Measurements from ENCODE around the gene FAM53B. TPM values are rescaled to one million over a fixed set of nuclear protein-coding genes. Genes with fewer than 3 reads are reported as not detected.

FAM53B gene
- total RNA-seq, 3 donors from 2014 or later = 12.9 to 19.2 (median 18.2) TPM

- H3K4me3 Mint-ChIP-seq = no peak overlapping the region
- H3K4me1 Mint-ChIP-seq (ENCODE audit: low read depth) = peaks cover 97% of the 10 kb centered on the region
- DNase-seq (no peak), ATAC-seq (no peak)
- peaks cover 10% of the 10 kb centered on the region for H3K36me3 Mint-ChIP-seq (ENCODE audit: insufficient read depth)
- no peaks in the 10 kb centered on the region for H3K27me3 Mint-ChIP-seq (ENCODE audit: low read depth)
- H3K9me3 Mint-ChIP-seq = no peaks in the 10 kb centered on the region
Measured at GRCh38 chr10:124725791-124726190, 18.4 kb downstream of the FAM53B start.

GRCh38 chr10:124725171-124725631 lies 19.0 kb downstream of the FAM53B start:
- H3K27me3 Mint-ChIP-seq (ENCODE audit: low read depth) = no peaks in the 10 kb centered on the region
- H3K4me3 Mint-ChIP-seq = no peak overlapping the region
- H3K9me3 Mint-ChIP-seq = no peaks in the 10 kb centered on the region
- peaks cover 8% of the 10 kb centered on the region for H3K36me3 Mint-ChIP-seq (ENCODE audit: insufficient read depth)
- DNase-seq (no peak), ATAC-seq (no peak)
- peaks cover 97% of the 10 kb centered on the region for H3K4me1 Mint-ChIP-seq (ENCODE audit: low read depth)

- H3K36me3 Mint-ChIP-seq (ENCODE audit: insufficient read depth) = peaks cover 5% of the 10 kb centered on the region
- ATAC-seq (no peak), DNase-seq (no peak)
- peaks cover 95% of the 10 kb centered on the region for H3K4me1 Mint-ChIP-seq (ENCODE audit: low read depth)
- no peaks in the 10 kb centered on the region for H3K9me3 Mint-ChIP-seq
- H3K27me3 Mint-ChIP-seq (ENCODE audit: low read depth) = no peaks in the 10 kb centered on the region
- H3K4me3 Mint-ChIP-seq = no peak overlapping the region
Measured at GRCh38 chr10:124724279-124725027, 19.7 kb downstream of the FAM53B start.

- peak overlapping the region; percentile 59 for H3K4me3 Mint-ChIP-seq
- no peaks in the 10 kb centered on the region for H3K27me3 Mint-ChIP-seq (ENCODE audit: low read depth)
- ATAC-seq (no peak), DNase-seq (no peak)
- peaks cover 5% of the 10 kb centered on the region for H3K36me3 Mint-ChIP-seq (ENCODE audit: insufficient read depth)
- no peaks in the 10 kb centered on the region for H3K9me3 Mint-ChIP-seq
- H3K4me1 Mint-ChIP-seq (ENCODE audit: low read depth) = peaks cover 95% of the 10 kb centered on the region
Measured at GRCh38 chr10:124723826-124724225, 20.4 kb downstream of the FAM53B start.

GRCh38 chr10:124722798-124723783 lies 21.1 kb downstream of the FAM53B start:
- ATAC-seq = peak; percentile 74 to 76
- Mint-ChIP-seq H3K4me1 (ENCODE audit: low read depth) (peaks cover 95% of the 10 kb centered on the region), H3K27me3 (ENCODE audit: low read depth) (no peaks in the 10 kb centered on the region), H3K36me3 (ENCODE audit: insufficient read depth) (peaks cover 5% of the 10 kb centered on the region), H3K9me3 (no peaks in the 10 kb centered on the region), H3K4me3 (peak overlapping the region; percentile 59)
- DNase-seq = peak; percentile 39

- Mint-ChIP-seq H3K4me3 (peak overlapping the region; percentile 51), H3K9me3 (no peaks in the 10 kb centered on the region), H3K36me3 (ENCODE audit: insufficient read depth) (peaks cover 5% of the 10 kb centered on the region), H3K27me3 (ENCODE audit: low read depth) (no peaks in the 10 kb centered on the region), H3K4me1 (ENCODE audit: low read depth) (peaks cover 96% of the 10 kb centered on the region)
- DNase-seq (no peak), ATAC-seq (no peak)
Measured at GRCh38 chr10:124721330-124722045, 22.7 kb downstream of the FAM53B start.

- no peaks in the 10 kb centered on the region for H3K9me3 Mint-ChIP-seq
- peak overlapping the region; percentile 72 for H3K4me3 Mint-ChIP-seq
- ATAC-seq (peak; percentile 28 to 29), DNase-seq (peak; percentile 55)
- peaks cover 96% of the 10 kb centered on the region for H3K4me1 Mint-ChIP-seq (ENCODE audit: low read depth)
- H3K36me3 Mint-ChIP-seq (ENCODE audit: insufficient read depth) = peaks cover 7% of the 10 kb centered on the region
- no peaks in the 10 kb centered on the region for H3K27me3 Mint-ChIP-seq (ENCODE audit: low read depth)
Measured at GRCh38 chr10:124719213-124719851, 24.8 kb downstream of the FAM53B start.

GRCh38 chr10:124717911-124718741 lies 26.1 kb downstream of the FAM53B start:
- H3K36me3 Mint-ChIP-seq (ENCODE audit: insufficient read depth) = peaks cover 4% of the 10 kb centered on the region
- peak overlapping the region; percentile 72 for H3K4me3 Mint-ChIP-seq

GRCh38 chr10:124717041-124717757 lies 27.0 kb downstream of the FAM53B start:
- Mint-ChIP-seq H3K9me3 (no peaks in the 10 kb centered on the region), H3K27me3 (ENCODE audit: low read depth) (no peaks in the 10 kb centered on the region), H3K36me3 (ENCODE audit: insufficient read depth) (peaks cover 4% of the 10 kb centered on the region), H3K4me1 (ENCODE audit: low read depth) (peaks cover 95% of the 10 kb centered on the region), H3K4me3 (peak overlapping the region; percentile 72)
- ATAC-seq (no peak), DNase-seq (no peak)

More at GRCh38 chr10:124717911-124718741, 26.1 kb downstream of the FAM53B start:
- ATAC-seq (peak; percentile 74 to 77), DNase-seq (peak; percentile 73)
- H3K9me3 Mint-ChIP-seq = no peaks in the 10 kb centered on the region
- no peaks in the 10 kb centered on the region for H3K27me3 Mint-ChIP-seq (ENCODE audit: low read depth)
- peaks cover 96% of the 10 kb centered on the region for H3K4me1 Mint-ChIP-seq (ENCODE audit: low read depth)

GRCh38 chr10:124716369-124716768 lies 27.8 kb downstream of the FAM53B start:
- H3K4me3 Mint-ChIP-seq = no peak overlapping the region
- H3K27me3 Mint-ChIP-seq (ENCODE audit: low read depth) = no peaks in the 10 kb centered on the region
- H3K4me1 Mint-ChIP-seq (ENCODE audit: low read depth) = peaks cover 89% of the 10 kb centered on the region
- ATAC-seq (no peak), DNase-seq (no peak)
- peaks cover 4% of the 10 kb centered on the region for H3K36me3 Mint-ChIP-seq (ENCODE audit: insufficient read depth)
- no peaks in the 10 kb centered on the region for H3K9me3 Mint-ChIP-seq

GRCh38 chr10:124715439-124715838 lies 28.7 kb downstream of the FAM53B start:
- Mint-ChIP-seq H3K9me3 (no peaks in the 10 kb centered on the region), H3K4me1 (ENCODE audit: low read depth) (peaks cover 89% of the 10 kb centered on the region), H3K27me3 (ENCODE audit: low read depth) (no peaks in the 10 kb centered on the region), H3K36me3 (ENCODE audit: insufficient read depth) (peaks cover 4% of the 10 kb centered on the region), H3K4me3 (no peak overlapping the region)
- no peak for DNase-seq
- no peak for ATAC-seq

- peaks cover 4% of the 10 kb centered on the region for H3K36me3 Mint-ChIP-seq (ENCODE audit: insufficient read depth)
- H3K27me3 Mint-ChIP-seq (ENCODE audit: low read depth) = no peaks in the 10 kb centered on the region
- no peak overlapping the region for H3K4me3 Mint-ChIP-seq
- DNase-seq (no peak), ATAC-seq (no peak)
- no peaks in the 10 kb centered on the region for H3K9me3 Mint-ChIP-seq
- H3K4me1 Mint-ChIP-seq (ENCODE audit: low read depth) = peaks cover 92% of the 10 kb centered on the region
Measured at GRCh38 chr10:124713679-124714255, 30.4 kb downstream of the FAM53B start.

Measured in activated T-cell treated with anti-CD3 and anti-CD28 coated beads, Interleukin-2, amount 50 U/mL, for 4 hours (primary cell).